ENCODE measurements around the gene FCHSD2. TPM values are rescaled to one million over a fixed set of nuclear protein-coding genes. Genes with fewer than 3 reads are reported as not detected.
"Not testable (repeated sequence)": the region's sequence is repeated elsewhere in the genome, so short reads cannot be mapped to it uniquely, and the experiment has no call there.

The FCHSD2 gene
- total RNA-seq, 4 donors from 2014 or later, result 5.7 to 16.8 (median 7.9) TPM

- H3K4me3 ChIP-seq, result no peak overlapping the region
- no peaks in the 10 kb centered on the region for H3K27me3 ChIP-seq
- no peaks in the 10 kb centered on the region for H3K36me3 ChIP-seq
- H3K4me1 ChIP-seq, result peaks cover 24% of the 10 kb centered on the region
- no peak for DNase-seq (ENCODE audit: low spot score in 2 of 2)
- H3K9me3 ChIP-seq, result no peaks in the 10 kb centered on the region
- WGBS, result 59% methylated on average over 2 of the region's 2 CpGs
- TF ChIP-seq POLR2A (IDR thresholded peaks at IDR 0.05) (no peak), POLR2AphosphoS5 (IDR thresholded peaks at IDR 0.05) (no peak), CTCF (IDR thresholded peaks at IDR 0.05) (no peak), EP300 (IDR thresholded peaks at IDR 0.05) (no peak)
- no peak overlapping the region for H3K27ac ChIP-seq
Measured at GRCh38 chr11:73139476-73140198, 2.5 kb downstream of the FCHSD2 start.

GRCh38 chr11:73137944-73138274 lies 4.2 kb downstream of the FCHSD2 start:
- Histone ChIP-seq H3K27me3 (no peaks in the 10 kb centered on the region), H3K36me3 (peaks cover 3% of the 10 kb centered on the region), H3K4me1 (peaks cover 20% of the 10 kb centered on the region), H3K4me3 (no peak overlapping the region), H3K9me3 (no peaks in the 10 kb centered on the region), H3K27ac (no peak overlapping the region)
- no peak for DNase-seq (ENCODE audit: low spot score in 2 of 2)
- no peak for TF ChIP-seq CTCF (IDR thresholded peaks at IDR 0.05)
- TF ChIP-seq POLR2A (IDR thresholded peaks at IDR 0.05), result no peak
- no peak for TF ChIP-seq POLR2AphosphoS5 (IDR thresholded peaks at IDR 0.05)
- no peak for TF ChIP-seq EP300 (IDR thresholded peaks at IDR 0.05)

GRCh38 chr11:73137262-73137943 lies 4.7 kb downstream of the FCHSD2 start:
- no peak for DNase-seq (ENCODE audit: low spot score in 2 of 2)
- H3K27me3 ChIP-seq, result no peaks in the 10 kb centered on the region
- H3K9me3 ChIP-seq, result no peaks in the 10 kb centered on the region
- H3K4me1 ChIP-seq, result peaks cover 18% of the 10 kb centered on the region
- 80% methylated on average over 5 of the region's 5 CpGs for WGBS
- H3K27ac ChIP-seq, result no peak overlapping the region
- TF ChIP-seq POLR2A (IDR thresholded peaks at IDR 0.05) (no peak), EP300 (IDR thresholded peaks at IDR 0.05) (no peak), CTCF (IDR thresholded peaks at IDR 0.05) (no peak), POLR2AphosphoS5 (IDR thresholded peaks at IDR 0.05) (no peak)
- H3K36me3 ChIP-seq, result peaks cover 3% of the 10 kb centered on the region
- no peak overlapping the region for H3K4me3 ChIP-seq

- not testable (repeated sequence) for DNase-seq (ENCODE audit: low spot score in 2 of 2); H3K4me3 ChIP-seq; H3K27ac ChIP-seq; H3K27me3 ChIP-seq; H3K9me3 ChIP-seq; H3K36me3 ChIP-seq
- 91% methylated on average over 8 of the region's 8 CpGs for WGBS
- H3K4me1 ChIP-seq, result peaks cover 18% of the 10 kb centered on the region
Measured at GRCh38 chr11:73136722-73137121, 5.4 kb downstream of the FCHSD2 start.

GRCh38 chr11:73135346-73136284 lies 6.5 kb downstream of the FCHSD2 start:
- no peak overlapping the region for H3K27ac ChIP-seq
- WGBS, result 93% methylated on average over 6 of the region's 6 CpGs
- no peaks in the 10 kb centered on the region for H3K9me3 ChIP-seq
- no peak for DNase-seq (ENCODE audit: low spot score in 2 of 2)
- H3K4me3 ChIP-seq, result no peak overlapping the region
- peaks cover 3% of the 10 kb centered on the region for H3K36me3 ChIP-seq
- no peaks in the 10 kb centered on the region for H3K27me3 ChIP-seq
- H3K4me1 ChIP-seq, result peaks cover 7% of the 10 kb centered on the region
- no peak for TF ChIP-seq POLR2A (IDR thresholded peaks at IDR 0.05)
- no peak for TF ChIP-seq EP300 (IDR thresholded peaks at IDR 0.05)
- no peak for TF ChIP-seq CTCF (IDR thresholded peaks at IDR 0.05)
- TF ChIP-seq POLR2AphosphoS5 (IDR thresholded peaks at IDR 0.05), result no peak

GRCh38 chr11:73132349-73132748 lies 9.8 kb downstream of the FCHSD2 start:
- not testable (repeated sequence) for H3K36me3 ChIP-seq; DNase-seq (ENCODE audit: low spot score in 2 of 2); H3K4me1 ChIP-seq; H3K4me3 ChIP-seq; H3K27ac ChIP-seq; H3K27me3 ChIP-seq; H3K9me3 ChIP-seq
- 98% methylated on average over 2 of the region's 2 CpGs for WGBS

Measured in suprapubic skin (tissue), 4 donors.